Endothelial cell of umbilical vein (primary cell): ENCODE results near the gene PHOSPHO1.

Source experiments
- EZH2 ChIP-seq: IDR thresholded peaks from 2 replicates; pipeline ENCODE4 v1.6.1; 2012; ENCODE audit warnings: borderline replicate concordance, low read depth, mild to moderate bottlenecking, moderate library complexity, low read length, inconsistent platforms; ENCODE audit not compliant: severe bottlenecking
- FOS ChIP-seq: IDR thresholded peaks from 2 replicates; pipeline ENCODE4 v1.6.1; 2011; ENCODE audit warnings: mild to moderate bottlenecking, low read length, moderate library complexity, borderline replicate concordance; ENCODE audit not compliant: insufficient read depth
- GATA2 ChIP-seq: IDR thresholded peaks from 2 replicates; pipeline ENCODE4 v1.7.0; 2011; ENCODE audit warnings: low read depth, mild to moderate bottlenecking, moderate library complexity, mixed read lengths, low read length; ENCODE audit not compliant: insufficient read length, insufficient read depth
- JUN ChIP-seq: IDR thresholded peaks from 2 replicates; pipeline ENCODE4 v1.6.1; 2011; ENCODE audit warnings: borderline replicate concordance, low read depth; ENCODE audit not compliant: insufficient read length, insufficient read depth
- MYC ChIP-seq: IDR thresholded peaks from one replicate; pipeline ENCODE4 v1.6.1; 2011; ENCODE audit warnings: mild to moderate bottlenecking, low read depth, low read length
- POLR2A ChIP-seq: IDR thresholded peaks from 2 replicates; pipeline ENCODE4 v1.6.1; 2012; ENCODE audit warnings: low read depth, mild to moderate bottlenecking, control low read depth, low read length
- POLR2AphosphoS5 ChIP-seq: IDR thresholded peaks from 2 replicates; pipeline ENCODE4 v1.6.1; 2012; ENCODE audit warnings: low read depth, mild to moderate bottlenecking, control low read depth, low read length, moderate library complexity; ENCODE audit not compliant: insufficient read depth
- TF ChIP-seq, protein P1 (sequence below), 2 donors: IDR thresholded peaks; 1 replicate in 1 of 2; 2 replicates in 1 of 2; pipeline ENCODE4 v1.5.1; 2011; ENCODE audit warnings: low read length in 2 of 2, mild to moderate bottlenecking in 2 of 2, moderate library complexity in 2 of 2, control low read depth in 1 of 2, inconsistent platforms in 1 of 2, low read depth in 1 of 2; ENCODE audit not compliant: insufficient read depth in 1 of 2; ENCODE audit errors: extremely low read depth in 1 of 2
- TF ChIP-seq, protein P2 (sequence below): IDR thresholded peaks from 2 replicates; pipeline ENCODE4 v1.6.1; 2011; ENCODE audit not compliant: insufficient read depth, insufficient read length

DNA sequence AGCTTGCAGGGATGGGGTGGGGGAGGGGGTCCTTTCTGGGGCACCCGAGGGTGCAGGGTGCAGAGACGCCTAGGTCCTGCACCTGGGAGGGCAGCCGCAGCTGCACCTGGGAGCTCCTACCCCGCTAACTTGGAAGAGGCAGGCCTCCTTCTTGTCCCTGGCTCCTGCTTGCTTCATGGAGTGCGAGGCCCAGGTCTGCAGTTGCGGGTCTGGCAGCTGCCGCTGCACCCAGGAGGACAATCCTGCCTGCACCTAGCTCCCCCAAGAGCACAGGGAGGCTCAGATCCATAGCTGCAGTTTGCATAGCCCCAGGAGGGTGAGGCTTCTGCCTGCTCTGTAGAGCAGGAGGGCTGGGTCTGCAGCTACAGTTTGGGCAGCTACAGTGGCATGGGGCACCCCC, 46.8 kb downstream of the PHOSPHO1 start:
- TF ChIP-seq POLR2A (no peak), POLR2AphosphoS5 (no peak), FOS (no peak), EZH2 (no peak), JUN (no peak), GATA2 (no peak), MYC (no peak)
- TF ChIP-seq, protein P1, sequence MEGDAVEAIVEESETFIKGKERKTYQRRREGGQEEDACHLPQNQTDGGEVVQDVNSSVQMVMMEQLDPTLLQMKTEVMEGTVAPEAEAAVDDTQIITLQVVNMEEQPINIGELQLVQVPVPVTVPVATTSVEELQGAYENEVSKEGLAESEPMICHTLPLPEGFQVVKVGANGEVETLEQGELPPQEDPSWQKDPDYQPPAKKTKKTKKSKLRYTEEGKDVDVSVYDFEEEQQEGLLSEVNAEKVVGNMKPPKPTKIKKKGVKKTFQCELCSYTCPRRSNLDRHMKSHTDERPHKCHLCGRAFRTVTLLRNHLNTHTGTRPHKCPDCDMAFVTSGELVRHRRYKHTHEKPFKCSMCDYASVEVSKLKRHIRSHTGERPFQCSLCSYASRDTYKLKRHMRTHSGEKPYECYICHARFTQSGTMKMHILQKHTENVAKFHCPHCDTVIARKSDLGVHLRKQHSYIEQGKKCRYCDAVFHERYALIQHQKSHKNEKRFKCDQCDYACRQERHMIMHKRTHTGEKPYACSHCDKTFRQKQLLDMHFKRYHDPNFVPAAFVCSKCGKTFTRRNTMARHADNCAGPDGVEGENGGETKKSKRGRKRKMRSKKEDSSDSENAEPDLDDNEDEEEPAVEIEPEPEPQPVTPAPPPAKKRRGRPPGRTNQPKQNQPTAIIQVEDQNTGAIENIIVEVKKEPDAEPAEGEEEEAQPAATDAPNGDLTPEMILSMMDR (IDR thresholded peaks at IDR 0.05; ENCODE audit: extremely low read depth in 1 of 2, insufficient read depth in 1 of 2, low read depth in 1 of 2, low read length in 2 of 2): no peak
- TF ChIP-seq, protein P2, sequence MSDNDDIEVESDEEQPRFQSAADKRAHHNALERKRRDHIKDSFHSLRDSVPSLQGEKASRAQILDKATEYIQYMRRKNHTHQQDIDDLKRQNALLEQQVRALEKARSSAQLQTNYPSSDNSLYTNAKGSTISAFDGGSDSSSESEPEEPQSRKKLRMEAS: no peak
